GM21723 (cell line): ENCODE results near the gene CDC42EP5.
"Not testable (repeated sequence)": the region's sequence is repeated elsewhere in the genome, so short reads cannot be mapped to it uniquely, and the experiment has no call there.

ENCODE experiments used
- ATAC-seq: cut with Tn5 transposase; IDR thresholded peaks from one replicate; pipeline ENCODE4 v1.9.1; 2021; ENCODE audit warnings: mild to moderate bottlenecking, moderate library complexity; ENCODE audit not compliant: unreplicated experiment

CDC42EP5 gene, protein sequence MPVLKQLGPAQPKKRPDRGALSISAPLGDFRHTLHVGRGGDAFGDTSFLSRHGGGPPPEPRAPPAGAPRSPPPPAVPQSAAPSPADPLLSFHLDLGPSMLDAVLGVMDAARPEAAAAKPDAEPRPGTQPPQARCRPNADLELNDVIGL

DNA sequence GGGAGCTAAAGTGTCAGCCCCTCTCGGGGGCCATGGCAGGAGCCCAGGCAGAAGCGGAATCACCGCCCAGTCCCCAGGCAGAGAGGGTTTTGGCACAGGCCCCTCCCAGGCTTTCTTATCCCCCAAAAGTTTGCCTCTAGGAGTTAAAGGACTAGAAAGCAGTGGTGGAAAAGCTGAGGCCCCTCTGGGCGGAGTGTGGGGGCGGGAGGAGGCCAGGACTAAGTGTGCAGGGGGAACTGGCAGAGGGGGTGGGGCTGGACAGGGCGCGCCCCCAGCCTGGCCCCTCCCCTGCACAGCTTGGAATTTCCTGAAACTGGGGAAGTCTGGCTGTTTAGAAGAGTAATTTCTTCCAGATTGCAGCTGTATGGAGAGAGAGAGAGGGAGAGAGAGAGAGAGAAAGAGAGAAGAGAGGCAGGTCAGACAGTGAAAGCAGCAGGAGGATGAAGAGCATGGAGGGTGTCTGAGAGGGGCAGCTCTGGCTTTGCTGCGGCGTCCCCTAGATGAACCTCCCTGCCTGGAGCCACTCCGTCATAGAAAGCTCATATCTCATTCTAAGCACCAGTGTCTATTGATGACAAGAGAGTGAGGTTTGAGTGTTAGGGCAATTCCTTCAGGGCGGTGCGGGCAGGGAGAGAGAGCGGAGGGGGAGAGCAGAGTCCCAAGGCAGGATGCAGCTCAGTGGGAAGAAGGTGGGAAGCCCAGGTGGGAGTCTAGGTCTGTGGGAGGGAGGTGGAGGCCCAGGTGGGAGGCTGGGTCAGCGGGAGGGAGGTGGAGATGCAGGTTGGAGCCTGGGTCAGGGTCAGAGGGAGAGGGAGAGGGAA, at the start of gene CDC42EP5:
CDC42EP5 (minus strand) TSS at position 226 of the 821 bp plus-strand sequence. CDS start 7,749 bp downstream, outside the sequence.
- no peak for ATAC-seq

DNA sequence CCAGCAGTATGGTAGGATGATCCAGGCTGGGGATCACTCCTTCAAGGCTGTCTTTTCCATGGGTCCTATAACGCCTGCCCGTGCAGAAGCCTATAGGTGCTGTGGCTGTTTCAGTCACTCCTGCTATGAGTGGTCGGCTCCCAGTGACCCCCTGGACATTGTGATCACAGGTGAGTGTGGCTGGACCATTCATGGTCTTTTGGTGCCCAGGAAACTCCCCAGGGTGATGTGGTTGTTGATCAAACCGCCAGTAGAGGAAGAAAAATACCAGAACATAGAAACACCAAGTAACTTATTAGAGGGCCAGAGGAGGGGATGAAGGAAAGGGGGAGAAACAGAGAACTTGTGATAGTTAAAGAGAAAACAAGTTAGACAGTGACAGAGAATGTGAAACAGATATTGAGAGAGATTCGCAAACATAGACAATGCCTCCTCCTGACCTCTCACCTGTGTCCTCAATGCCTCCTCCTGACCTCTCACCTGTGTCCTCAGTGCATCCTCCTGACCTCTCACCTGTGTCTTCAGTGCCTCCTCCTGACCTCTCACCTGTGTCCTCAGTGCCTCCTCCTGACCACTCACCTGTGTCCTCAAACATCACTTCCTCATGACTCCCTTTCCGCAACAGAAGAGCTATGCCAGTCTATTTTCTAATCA, 48.9 kb upstream of the CDC42EP5 start:
- ATAC-seq, result no peak

DNA sequence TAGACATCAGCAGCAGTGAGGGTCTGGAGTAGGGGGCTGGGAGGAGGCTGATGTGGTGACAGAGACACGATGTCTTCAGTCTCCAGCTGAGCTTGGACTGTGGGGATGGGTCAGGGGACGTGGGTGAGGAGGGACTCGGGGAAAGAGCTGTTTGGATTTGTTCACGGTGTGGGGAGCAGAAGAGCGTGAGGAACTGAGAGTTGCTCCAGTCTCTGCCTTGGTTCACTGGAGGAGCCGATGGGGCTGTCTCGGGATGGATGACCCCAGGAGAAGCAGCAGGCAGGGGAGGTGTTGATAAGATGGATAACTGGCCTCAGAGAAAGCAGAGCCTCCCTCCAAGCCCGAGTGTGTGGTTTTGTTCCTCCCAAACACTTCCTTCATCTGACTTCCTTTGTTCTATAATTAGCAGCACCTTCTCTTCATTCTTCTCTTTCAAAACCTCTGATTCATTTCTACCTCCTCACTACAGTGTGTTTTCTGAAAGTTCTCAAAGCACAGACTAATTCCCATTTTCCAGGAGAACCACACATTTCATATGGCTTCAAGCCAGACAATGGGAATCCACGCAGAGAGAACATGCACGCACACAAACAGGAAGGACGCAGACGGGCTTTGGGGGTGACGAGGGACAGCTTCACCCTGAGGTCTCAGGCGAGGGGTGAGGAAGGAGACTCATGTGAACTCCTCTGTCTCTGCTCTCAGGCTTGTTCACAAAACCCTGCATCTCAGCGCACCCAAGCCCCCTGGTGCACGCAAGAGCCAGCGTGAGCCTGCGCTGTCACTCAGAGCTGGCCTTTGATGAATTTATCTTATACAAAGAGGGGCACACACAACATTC, 48.1 kb upstream of the CDC42EP5 start:
- no peak for ATAC-seq

DNA sequence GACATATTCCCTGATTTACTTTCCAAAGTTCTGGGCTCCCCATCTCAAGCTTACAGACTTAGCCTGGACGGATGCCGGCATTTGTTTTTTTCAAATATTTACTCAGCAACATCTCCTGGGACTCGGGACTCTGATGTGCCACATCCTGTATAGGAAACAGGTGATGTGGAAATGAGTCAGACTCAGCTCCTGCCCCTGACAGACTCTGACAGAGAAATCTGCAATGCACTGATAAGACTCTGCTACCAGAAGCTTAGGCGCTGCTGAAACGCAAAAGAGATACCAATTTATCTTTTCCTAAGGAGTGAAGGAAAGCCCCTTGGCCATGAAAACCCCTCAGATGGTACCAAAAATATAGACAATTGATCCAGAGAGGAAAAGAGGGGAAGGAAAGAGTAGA, 45.7 kb upstream of the CDC42EP5 start:
- ATAC-seq, result peak; percentile 61

DNA sequence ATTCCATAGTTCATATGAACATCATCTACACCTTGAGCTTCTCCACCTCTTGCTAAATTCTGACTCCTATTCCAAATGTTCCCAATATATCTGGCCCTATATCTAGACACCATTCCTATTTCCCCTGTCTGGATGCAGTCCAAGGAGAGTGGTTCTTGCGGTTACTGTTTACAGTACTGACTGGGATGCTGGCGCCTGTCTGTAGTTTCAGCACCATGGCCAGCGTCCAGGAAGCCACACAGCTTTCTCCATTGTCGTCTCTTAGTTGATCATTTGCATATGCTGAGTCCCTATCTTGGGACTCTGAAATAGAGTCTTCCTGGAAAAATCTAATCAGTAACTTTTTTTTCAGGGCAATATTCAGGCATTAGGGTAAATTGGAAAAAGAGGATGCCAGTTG, 44.4 kb upstream of the CDC42EP5 start:
- ATAC-seq, result no peak

DNA sequence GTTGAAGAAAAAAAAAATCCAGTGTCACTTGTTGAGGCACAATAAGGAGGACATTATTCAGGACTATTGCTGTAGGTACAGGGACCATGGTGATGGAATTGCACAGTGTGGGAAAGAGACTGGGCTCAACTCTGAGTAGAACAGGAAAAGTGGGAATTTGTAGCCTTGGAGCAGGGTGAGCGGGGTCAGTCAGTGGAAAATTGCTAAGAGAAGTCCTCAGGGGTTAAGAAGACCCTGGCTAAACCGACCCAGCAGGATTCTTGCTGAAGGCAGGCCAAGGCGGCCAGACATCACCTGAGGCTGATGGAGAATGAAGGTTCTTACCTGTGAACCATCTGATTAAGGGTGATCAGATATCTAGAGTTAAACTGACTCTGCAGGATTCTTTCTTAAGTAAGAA, 42.1 kb upstream of the CDC42EP5 start:
- no peak for ATAC-seq

DNA sequence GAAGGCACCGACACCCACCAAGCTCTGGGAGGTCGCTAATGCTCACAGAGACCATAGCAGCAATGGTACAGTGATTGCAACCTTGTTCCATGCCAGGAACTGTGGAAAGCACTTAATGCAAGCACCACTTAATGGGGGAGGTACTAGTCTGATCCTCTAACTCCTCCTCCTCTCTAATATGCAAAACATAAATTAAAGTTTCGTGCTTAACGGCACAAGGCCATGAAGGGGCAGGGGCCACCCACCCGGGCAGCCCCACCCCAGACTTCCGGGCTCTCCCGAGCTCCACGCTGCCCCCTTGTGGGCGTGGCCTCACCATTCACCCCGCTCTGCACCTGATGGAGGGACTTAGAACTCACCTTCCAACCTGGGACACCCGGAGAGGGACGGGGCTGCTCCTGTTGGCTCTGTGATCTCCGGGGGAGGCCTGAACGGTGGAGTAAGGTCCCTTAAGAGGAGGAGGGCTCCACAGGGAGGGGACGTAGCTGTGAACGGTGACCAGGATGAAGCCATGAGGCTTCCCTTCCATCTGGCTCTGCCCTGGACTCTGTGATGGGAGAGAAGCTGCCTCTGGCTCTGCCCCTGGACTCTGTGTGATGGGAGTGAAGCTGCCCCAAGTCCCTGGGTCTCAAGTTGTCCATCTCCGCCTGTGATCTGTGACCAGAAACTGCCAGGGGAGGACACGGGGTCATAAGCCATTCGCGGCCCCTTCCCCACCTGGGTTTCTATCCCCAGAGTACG, 36.3 kb upstream of the CDC42EP5 start:
- not testable (repeated sequence) for ATAC-seq

DNA sequence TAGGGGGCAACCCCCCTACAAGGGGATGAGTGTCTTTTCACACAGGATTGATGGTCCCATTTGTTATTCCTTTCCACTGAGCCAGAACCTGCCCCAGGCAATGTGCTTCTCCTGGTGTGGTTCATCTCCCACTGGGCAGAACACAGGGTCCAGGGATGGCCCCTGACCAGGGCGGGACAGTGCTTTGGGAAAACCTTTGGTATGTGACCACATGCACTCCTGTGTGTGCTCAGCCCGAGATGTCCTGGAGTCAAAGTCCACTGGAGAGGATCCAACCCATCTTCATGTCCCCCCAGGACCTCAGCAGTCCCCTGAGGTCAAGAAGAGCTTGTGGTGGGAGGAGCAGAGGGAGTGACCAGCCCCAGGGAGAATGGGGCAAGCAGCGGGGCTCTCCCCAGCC, 35.4 kb upstream of the CDC42EP5 start:
- ATAC-seq, result not testable (repeated sequence)

DNA sequence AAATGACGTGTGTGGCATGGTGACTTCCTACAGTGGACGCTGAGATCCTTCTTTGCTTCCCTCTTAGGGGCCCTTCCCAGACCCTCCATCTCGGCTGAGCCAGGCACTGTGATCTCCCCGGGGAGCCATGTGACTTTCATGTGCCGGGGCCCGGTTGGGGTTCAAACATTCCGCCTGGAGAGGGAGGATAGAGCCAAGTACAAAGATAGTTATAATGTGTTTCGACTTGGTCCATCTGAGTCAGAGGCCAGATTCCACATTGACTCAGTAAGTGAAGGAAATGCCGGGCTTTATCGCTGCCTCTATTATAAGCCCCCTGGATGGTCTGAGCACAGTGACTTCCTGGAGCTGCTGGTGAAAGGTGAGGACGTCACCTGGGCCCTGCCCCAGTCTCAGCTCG, 34.7 kb upstream of the CDC42EP5 start:
- ATAC-seq, result no peak

DNA sequence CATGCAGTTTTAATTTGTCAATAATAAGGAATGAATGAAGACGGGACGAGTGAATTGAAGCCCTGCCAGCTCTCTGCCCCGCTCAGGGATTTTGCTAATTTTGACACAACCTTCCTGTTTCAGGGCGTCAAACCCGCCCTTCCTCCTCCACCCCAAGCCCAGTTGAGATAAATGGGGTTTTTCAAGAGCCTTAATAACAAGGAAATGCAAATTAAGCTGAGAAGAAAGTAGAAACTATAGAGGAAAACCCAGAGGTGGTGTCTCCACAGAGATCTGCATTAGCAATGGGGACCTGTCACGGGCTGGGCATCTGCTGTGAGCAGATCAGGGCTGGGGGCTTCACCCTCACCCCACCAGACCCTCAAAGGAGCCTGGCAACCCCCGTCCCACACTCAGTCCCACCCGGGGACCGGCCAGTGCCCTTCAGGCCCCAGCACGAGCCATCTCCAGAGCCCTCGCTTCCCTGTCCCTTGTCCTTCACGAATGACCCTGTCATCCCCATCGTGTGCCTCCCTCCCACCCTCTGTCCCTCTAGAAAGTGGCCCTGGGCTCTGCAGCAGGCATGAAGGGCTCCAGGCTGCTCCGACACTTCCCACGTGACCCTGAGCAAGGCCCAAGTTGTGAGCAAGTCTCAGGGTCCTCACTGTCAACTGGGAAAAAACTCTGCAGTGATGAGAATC, 34.1 kb upstream of the CDC42EP5 start:
- ATAC-seq, result not testable (repeated sequence)

DNA sequence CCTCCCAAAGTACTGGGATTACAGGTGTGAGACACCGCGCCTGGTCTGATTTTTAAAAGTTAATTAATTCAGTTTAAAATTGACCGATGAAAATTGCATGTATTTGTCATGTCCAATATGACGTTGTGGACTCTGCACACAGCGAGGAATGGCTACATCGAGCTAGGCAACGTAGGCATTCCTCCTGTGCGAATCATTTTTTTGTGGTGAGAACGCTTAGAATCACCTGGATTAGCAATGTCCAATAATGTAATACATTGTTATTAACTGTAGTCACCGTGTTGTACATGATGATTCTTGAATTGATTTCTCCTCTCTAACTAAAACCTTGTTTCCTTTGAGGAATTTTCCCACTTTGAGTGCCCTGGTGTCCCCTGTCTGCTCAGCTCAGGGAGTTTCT, 33.0 kb upstream of the CDC42EP5 start:
- no peak for ATAC-seq

DNA sequence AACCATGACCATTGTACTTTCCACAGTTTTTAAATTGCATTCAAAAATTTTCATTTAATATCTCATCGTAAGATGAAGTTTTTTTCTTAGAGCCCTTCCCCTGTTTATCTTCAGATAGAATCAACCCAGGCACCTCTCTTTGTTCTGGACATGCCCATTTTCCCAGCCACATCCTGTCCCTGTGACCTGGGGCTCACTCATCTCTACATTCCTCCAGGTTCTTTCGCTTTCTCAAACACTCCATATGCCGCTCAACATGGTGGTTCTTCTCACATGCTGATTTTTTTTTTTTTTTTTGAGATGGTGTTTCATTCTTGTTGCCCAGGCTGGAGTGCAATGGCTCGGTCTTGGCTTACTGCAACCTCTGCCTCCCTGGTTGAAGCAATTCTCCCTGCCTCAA, 32.4 kb upstream of the CDC42EP5 start:
- ATAC-seq, result not testable (repeated sequence)

DNA sequence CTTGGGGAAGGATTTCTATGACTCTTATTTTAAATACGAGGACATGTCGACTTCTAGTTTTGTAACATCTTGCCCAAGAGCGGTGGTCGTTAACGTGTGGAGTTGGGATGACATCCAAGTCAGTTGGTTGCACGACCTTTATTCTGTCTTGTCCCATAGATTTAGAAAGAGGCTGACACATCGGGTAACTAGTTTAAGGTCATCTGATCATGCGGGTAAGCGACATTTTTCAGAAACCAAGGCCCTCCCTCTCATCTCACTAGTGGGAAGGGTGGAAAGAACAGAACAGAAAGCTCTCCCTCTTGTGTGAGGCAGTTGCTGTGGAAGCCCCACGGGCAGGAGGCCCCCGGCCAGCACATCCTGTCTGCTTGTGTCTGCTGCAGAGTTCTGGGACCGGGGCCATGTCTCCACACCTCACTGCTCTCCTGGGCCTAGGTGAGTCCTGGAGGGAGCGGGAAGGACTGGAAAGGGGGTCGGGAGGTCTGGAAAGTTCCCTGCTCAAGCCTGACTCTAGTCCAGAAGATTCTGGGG, 29.5 kb upstream of the CDC42EP5 start, which contains the start of gene LAIR2:
LAIR2 (plus strand) TSS at position 314 of the 531 bp plus-strand sequence; CDS start at position 402, 88 bp downstream.
- ATAC-seq, result no peak

DNA sequence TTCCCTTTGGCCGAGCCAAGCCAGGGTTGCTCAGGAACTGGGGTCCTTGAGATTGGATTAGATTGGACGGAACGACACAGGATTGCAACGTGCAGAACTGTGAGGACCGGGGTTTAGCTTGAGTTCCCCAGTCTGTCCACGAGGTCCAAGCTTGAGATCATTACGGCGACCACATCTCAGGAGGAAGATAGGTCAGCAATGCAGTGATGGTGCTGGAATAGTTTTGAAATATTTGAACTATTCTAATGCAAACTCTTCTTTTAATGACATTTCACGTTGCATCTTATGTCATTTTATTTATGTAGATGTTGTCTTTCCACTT, 25.3 kb upstream of the CDC42EP5 start:
- ATAC-seq, result not testable (repeated sequence)

DNA sequence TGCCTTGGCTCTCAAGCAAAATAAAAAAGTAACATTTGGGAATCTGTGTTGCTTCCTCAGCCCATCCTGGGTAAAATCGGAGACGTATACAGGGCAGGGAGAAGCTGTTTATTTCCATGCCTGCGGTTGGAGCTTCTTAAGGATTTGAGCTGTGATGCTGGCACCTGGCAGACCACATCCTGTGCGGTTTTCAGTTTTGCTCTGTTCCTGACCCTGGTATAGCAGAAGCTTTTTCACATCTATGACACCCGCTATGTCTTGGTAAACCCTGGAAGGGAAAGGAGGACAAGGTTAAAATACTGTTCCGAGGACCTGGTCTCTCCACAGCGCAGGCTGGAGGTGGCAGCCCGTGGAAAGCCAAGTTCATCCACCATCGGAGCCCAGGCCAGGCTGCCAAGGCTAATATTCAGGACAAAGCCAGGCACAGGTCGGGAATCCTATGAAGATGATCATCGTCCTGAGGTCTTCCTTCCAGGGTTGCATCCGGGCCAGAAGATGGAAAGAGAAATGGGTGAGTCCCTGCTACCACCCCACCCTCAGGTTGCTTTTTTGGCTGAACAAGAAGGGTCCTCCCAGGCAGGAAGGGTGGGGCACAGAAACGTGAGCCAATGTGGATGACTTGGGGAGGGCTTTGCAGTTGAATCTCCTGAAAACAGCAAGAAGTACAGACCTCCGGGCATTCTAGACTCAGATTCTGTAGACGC, 24.8 kb upstream of the CDC42EP5 start:
- not testable (repeated sequence) for ATAC-seq

DNA sequence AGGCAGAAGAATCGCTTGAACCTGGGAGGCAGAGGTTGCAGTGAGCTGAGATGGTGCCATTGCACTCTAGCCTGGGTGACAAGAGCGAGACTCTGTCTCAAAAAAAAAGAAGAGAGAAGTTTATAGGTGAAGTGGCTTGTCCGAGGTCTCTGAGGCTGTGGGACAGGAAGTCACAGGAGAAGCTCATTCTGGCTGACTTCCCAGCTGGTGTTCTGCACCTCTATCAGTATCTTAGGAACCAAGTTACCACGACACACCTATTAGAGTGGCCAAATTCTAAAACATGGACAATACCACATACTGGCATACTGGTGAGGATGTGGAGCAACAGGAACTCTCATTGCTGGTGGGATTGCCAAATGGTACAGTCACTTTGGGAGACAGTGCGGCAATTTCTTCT, 22.2 kb upstream of the CDC42EP5 start:
- ATAC-seq, result not testable (repeated sequence)

DNA sequence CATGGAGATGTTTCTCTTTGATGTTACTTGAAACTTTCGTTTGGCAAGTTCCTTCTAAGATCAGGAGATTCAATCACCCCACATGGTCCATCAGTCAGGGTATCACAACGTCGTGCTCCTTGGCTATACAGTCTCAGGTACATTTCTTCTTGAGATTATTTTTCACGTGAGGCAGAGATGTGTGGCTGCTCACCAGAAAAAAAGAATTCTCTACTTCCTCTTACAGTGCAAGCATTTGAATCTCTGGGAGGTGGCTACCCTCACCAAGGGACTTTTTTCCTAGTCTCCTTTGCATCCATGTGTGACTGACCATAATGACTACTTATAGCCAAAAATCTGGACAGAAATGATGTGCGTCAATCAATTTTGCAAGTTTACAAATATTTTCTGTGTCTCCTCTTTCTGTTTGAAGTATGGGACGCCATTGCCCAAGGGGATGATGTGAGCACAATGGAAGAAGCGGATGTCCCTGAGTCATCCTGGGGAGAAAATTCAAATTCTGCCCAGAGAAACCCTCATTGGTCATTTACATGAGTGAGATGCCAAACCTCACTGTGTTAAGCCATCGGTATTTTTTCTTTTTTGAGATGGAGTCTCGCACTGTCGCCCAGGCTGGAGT, 21.0 kb upstream of the CDC42EP5 start:
- no peak for ATAC-seq

DNA sequence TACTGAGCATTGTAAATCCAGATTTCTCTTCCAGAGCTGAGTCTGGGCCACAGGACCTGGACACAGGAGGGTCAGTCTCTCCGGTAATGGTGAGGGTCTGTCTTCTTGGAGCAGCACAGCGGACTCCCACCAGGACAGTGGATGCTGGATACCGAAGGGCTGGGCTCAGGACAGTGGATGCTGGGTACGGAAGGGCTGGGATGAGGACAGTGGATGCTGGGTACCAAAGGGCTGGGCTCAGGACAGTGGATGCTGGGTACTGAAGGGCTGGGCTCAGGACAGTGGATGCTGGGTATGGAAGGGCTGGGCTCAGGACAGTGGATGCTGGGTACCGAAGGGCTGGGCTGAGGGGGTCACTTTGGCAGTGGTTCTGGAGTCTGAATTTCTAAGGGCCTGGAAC, 20.0 kb upstream of the CDC42EP5 start:
- not testable (repeated sequence) for ATAC-seq

DNA sequence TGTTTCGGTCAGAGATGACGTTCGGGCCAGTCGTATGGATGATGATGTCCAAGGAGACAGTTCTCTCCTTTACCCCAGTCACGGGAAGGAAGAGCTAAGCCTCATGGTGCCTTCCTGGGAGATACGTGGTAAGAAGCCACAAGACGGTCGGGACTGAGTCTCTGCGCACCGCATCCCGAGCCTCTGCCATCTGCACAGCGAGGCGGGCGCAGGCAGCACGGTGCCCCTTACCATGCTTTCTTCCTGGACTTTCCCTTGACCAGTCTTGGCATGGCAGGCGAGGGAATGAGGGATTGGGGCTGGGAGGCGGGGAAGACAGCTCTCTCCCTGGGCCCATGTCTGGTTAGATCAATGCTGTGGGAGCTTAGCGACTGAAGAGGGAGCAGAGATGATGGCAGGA, 19.5 kb upstream of the CDC42EP5 start:
- no peak for ATAC-seq
